ENCODE data around the gene CHRNB2. TPM values are rescaled to one million over a fixed set of nuclear protein-coding genes. Genes with fewer than 3 reads are reported as not detected.

Gene CHRNB2
- total RNA-seq, 1 experiment from 2014 or later, result 0.21 TPM

Other genes starting within 250 kb of the CHRNB2 start
- not detected for gene AQP10, start 246.7 kb upstream of the CHRNB2 start, total RNA-seq (2021; ENCODE audit: unreplicated experiment)
- 14.7 TPM for gene ATP8B2, start 242.3 kb upstream of the CHRNB2 start, total RNA-seq (2021; ENCODE audit: unreplicated experiment)
- 12.2 TPM for gene IL6R, start 162.4 kb upstream of the CHRNB2 start, total RNA-seq (2021; ENCODE audit: unreplicated experiment)
- not detected for gene TDRD10, start 65.6 kb upstream of the CHRNB2 start, total RNA-seq (2021; ENCODE audit: unreplicated experiment)
- 0.03 TPM for gene SHE, start 65.4 kb upstream of the CHRNB2 start, total RNA-seq (2021; ENCODE audit: unreplicated experiment)
- 96.0 TPM for gene UBE2Q1, start 9.1 kb upstream of the CHRNB2 start, total RNA-seq (2021; ENCODE audit: unreplicated experiment)
- gene ADAR, start 40.4 kb downstream of the CHRNB2 start, total RNA-seq (2021; ENCODE audit: unreplicated experiment), result 136 TPM

Measured in Panc1 (cell line).